Measurements from ENCODE around the gene XRCC2. TPM values are rescaled to one million over a fixed set of nuclear protein-coding genes. Genes with fewer than 3 reads are reported as not detected.
"Not testable (repeated sequence)": the region's sequence is repeated elsewhere in the genome, so short reads cannot be mapped to it uniquely, and the experiment has no call there.

Gene XRCC2
- 5.9 and 7.7 TPM in 2 replicates for total RNA-seq (2014; rRNA removed; shearing (Covaris generic); ENCODE audit: low replicate concordance)

DNA sequence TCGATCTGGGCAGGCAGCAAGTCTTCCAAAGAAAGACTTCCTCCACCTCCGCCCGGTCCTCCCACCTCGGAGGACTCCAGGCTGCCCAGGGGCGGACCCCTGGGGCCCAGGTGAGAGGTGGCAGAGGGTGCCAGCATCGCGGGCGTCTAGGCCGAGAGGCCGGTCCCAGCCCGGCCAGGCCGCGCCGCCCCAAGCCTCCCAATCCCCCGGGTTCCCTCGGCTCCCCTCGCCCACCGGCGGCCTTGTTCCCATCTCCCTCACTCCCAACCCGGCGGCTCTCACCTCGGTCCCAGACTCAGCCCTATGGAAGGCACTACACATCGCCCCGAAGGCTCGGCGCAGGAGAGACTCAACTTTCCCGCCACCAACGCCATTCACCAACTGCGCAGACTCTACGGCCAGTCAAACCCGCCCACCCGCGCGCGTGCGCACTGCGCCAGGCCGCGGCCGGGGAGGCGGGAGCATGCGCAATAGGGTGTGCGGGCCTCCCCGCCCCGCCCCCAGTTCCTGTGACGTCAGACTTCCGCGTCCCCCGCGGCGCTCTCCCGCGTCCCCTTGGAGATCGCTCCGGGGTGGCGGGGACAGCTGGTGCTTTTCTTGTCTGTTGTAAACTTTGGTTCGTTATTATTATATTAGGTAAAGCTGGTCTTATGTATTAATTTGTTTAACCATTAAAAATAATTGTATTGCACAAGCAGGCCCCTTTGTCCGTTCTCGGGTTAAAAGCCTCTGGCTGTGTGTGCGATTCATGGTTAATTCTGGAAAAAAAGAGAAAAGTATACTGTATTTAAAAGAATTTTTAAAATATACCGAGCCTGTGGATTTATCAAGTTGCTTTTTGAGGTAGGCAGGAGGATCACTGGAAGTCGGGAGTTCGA, at the start of gene XRCC2:
XRCC2 (minus strand) TSS at position 383 of the 878 bp plus-strand sequence; CDS start at position 321, 62 bp downstream.
- Histone ChIP-seq H3K79me2 (ENCODE audit: low read length) (peaks cover 47% of the 10 kb centered on the region), H3K4me1 (ENCODE audit: low read length) (peaks cover 17% of the 10 kb centered on the region), H3K4me2 (ENCODE audit: low read depth, low read length, poor library complexity, severe bottlenecking) (peak within 1 kb of the TSS; percentile 100), H4K20me1 (ENCODE audit: insufficient read depth, low read depth, low read length) (peaks cover 6% of the 10 kb centered on the region), H3K9me2 (replicated peaks; ENCODE audit: insufficient read depth, low read length) (no peaks in the 10 kb centered on the region), H3K27me3 (ENCODE audit: low read length) (no peaks in the 10 kb centered on the region), H2AFZ (ENCODE audit: low read length) (peak within 1 kb of the TSS; percentile 49; the same call in 1 of the 2 replicates), H3K9me3 (ENCODE audit: low read length) (no peaks in the 10 kb centered on the region), H3K9ac (ENCODE audit: low read length) (peak within 1 kb of the TSS; percentile 88), H3K27ac (ENCODE audit: low read length) (peak within 1 kb of the TSS; percentile 65), H3K4me3 (ENCODE audit: low read length) (peak within 1 kb of the TSS; percentile 96), H3K36me3 (ENCODE audit: insufficient read depth, low read length) (peaks cover 18% of the 10 kb centered on the region; the same call in 1 of the 2 replicates)
- peak; percentile 97 for DNase-seq

DNA sequence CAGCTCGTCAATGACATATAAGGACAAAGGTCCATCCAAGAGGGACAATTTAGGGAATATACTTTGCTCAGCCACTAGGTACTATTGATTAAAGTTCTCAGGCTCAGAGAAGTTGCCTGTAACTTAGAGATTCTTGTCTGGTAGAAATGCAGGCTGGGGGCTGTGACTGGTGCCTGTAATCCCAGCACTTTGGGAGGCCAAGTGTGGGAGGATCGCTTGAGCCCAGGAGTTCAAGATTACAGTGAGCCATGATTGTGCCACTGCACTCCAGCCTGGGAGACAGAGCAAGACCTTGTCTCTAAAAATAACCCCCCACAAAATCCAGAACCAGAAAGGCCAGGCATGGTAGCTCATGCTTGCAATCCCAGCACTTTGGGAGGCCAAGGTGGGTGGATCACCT, 47.4 kb upstream of the XRCC2 start:
- no peaks in the 10 kb centered on the region for H4K20me1 ChIP-seq (ENCODE audit: insufficient read depth, low read depth, low read length)
- H3K36me3 ChIP-seq (ENCODE audit: insufficient read depth, low read length), result no peaks in the 10 kb centered on the region
- H2AFZ ChIP-seq (ENCODE audit: low read length), result no peak overlapping the region
- H3K27ac ChIP-seq (ENCODE audit: low read length), result no peak overlapping the region
- no peaks in the 10 kb centered on the region for H3K27me3 ChIP-seq (ENCODE audit: low read length)
- H3K4me3 ChIP-seq (ENCODE audit: low read length), result no peak overlapping the region
- no peaks in the 10 kb centered on the region for H3K9me3 ChIP-seq (ENCODE audit: low read length)
- DNase-seq, result no peak
- H3K79me2 ChIP-seq (ENCODE audit: low read length), result no peaks in the 10 kb centered on the region
- no peaks in the 10 kb centered on the region for H3K4me1 ChIP-seq (ENCODE audit: low read length)
- no peak overlapping the region for H3K4me2 ChIP-seq (ENCODE audit: low read depth, low read length, poor library complexity, severe bottlenecking)
- no peaks in the 10 kb centered on the region for H3K9me2 ChIP-seq (replicated peaks; ENCODE audit: insufficient read depth, low read length)
- no peak overlapping the region for H3K9ac ChIP-seq (ENCODE audit: low read length)

DNA sequence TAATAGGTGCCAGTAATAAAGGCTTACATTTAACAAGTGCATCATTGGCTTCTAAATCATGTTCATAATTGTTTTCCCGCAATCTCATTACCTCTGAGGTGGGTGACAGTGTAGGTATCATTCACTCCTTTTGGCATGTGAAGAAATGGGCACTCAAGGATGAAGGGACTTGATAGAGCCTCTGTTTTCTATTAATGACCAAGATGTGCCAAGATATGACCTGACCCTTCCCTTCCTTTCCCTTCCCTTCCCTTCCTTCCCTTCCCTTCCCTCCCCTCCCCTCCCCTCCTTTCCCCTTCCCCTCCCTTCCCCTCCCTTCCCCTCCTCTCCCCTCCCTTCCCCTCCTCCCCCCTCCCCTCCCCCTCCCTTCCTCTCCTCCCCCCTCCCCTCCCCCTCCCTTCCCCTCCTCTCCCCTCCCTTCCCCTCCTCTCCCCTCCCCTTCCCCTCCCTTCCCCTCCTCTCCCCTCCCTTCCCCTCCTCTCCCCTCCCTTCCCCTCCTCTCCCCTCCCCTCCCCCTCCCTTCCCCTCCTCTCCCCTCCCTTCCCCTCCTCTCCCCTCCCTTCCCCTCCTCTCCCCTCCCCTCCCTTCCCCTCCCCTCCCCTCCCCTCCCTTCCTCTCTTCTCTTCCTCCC, 36.6 kb upstream of the XRCC2 start:
- H2AFZ ChIP-seq (ENCODE audit: low read length); DNase-seq; H3K9ac ChIP-seq (ENCODE audit: low read length): not testable (repeated sequence)

DNA sequence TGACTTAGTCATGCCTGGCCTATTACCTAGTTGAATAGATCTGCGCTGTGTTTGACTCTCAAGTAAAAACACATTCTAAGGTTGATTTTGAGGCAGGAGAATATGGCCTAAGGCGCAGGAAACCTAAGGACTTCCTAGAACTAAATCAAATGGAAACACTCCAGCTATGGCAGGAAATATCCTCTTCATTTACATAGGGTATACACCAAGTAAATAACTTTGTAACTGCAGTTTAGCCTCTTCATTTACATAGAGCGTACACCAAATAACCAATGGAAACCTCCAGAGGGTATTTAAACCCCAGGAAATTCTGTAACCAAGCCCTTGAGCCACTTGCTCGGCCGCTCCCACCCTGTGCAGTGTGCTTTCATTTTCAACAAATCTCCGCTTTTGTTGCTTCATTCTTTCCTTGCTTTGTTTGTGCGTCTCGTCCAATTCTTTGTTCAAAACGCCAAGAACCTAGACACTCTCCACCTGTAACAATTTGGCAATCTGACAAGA, 35.6 kb upstream of the XRCC2 start:
- Histone ChIP-seq H3K36me3 (ENCODE audit: insufficient read depth, low read length) (no peaks in the 10 kb centered on the region), H3K9me2 (replicated peaks; ENCODE audit: insufficient read depth, low read length) (no peaks in the 10 kb centered on the region), H3K79me2 (ENCODE audit: low read length) (no peaks in the 10 kb centered on the region), H2AFZ (ENCODE audit: low read length) (no peak overlapping the region), H4K20me1 (ENCODE audit: insufficient read depth, low read depth, low read length) (no peaks in the 10 kb centered on the region), H3K4me1 (ENCODE audit: low read length) (peaks cover 4% of the 10 kb centered on the region), H3K27me3 (ENCODE audit: low read length) (0 out of 2 replicates have a peak, but pooled peaks cover 2% of the 10 kb centered on the region), H3K9ac (ENCODE audit: low read length) (no peak overlapping the region), H3K27ac (ENCODE audit: low read length) (no peak overlapping the region), H3K4me2 (ENCODE audit: low read depth, low read length, poor library complexity, severe bottlenecking) (no peak overlapping the region), H3K4me3 (ENCODE audit: low read length) (no peak overlapping the region), H3K9me3 (ENCODE audit: low read length) (no peaks in the 10 kb centered on the region)
- DNase-seq, result no peak

More for the DNA sequence above, 36.6 kb upstream of the XRCC2 start:
- H3K9me2 ChIP-seq (replicated peaks; ENCODE audit: insufficient read depth, low read length); H3K27ac ChIP-seq (ENCODE audit: low read length); H3K4me2 ChIP-seq (ENCODE audit: low read depth, low read length, poor library complexity, severe bottlenecking); H3K9me3 ChIP-seq (ENCODE audit: low read length); H3K79me2 ChIP-seq (ENCODE audit: low read length); H3K27me3 ChIP-seq (ENCODE audit: low read length); H3K4me1 ChIP-seq (ENCODE audit: low read length); H3K4me3 ChIP-seq (ENCODE audit: low read length); H3K36me3 ChIP-seq (ENCODE audit: insufficient read depth, low read length); H4K20me1 ChIP-seq (ENCODE audit: insufficient read depth, low read depth, low read length): not testable (repeated sequence)

DNA sequence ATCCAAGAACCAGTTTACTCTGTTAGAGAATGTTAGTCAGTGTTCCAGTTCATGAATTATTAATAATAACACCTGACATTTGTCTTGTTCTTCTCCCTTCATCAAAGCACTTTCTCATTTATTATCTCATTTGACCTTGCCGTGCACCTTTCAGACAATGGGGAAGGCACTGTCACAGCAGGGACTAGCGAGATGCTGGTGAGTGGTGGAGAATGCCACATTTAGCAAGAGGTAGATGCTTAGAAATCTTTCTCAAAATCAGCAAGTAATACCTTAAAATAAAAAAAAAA, 34.2 kb upstream of the XRCC2 start:
- no peak overlapping the region for H3K9ac ChIP-seq (ENCODE audit: low read length)
- H2AFZ ChIP-seq (ENCODE audit: low read length), result no peak overlapping the region
- no peak overlapping the region for H3K4me2 ChIP-seq (ENCODE audit: low read depth, low read length, poor library complexity, severe bottlenecking)
- H3K36me3 ChIP-seq (ENCODE audit: insufficient read depth, low read length), result no peaks in the 10 kb centered on the region
- no peak overlapping the region for H3K4me3 ChIP-seq (ENCODE audit: low read length)
- peaks cover 6% of the 10 kb centered on the region for H3K4me1 ChIP-seq (ENCODE audit: low read length)
- no peak overlapping the region for H3K27ac ChIP-seq (ENCODE audit: low read length)
- H4K20me1 ChIP-seq (ENCODE audit: insufficient read depth, low read depth, low read length), result no peaks in the 10 kb centered on the region
- H3K9me3 ChIP-seq (ENCODE audit: low read length), result peaks cover 4% of the 10 kb centered on the region; the same call in 1 of the 2 replicates
- no peaks in the 10 kb centered on the region for H3K79me2 ChIP-seq (ENCODE audit: low read length)
- H3K27me3 ChIP-seq (ENCODE audit: low read length), result 0 out of 2 replicates have a peak, but pooled peaks cover 4% of the 10 kb centered on the region
- H3K9me2 ChIP-seq (replicated peaks; ENCODE audit: insufficient read depth, low read length), result no peaks in the 10 kb centered on the region
- no peak for DNase-seq

DNA sequence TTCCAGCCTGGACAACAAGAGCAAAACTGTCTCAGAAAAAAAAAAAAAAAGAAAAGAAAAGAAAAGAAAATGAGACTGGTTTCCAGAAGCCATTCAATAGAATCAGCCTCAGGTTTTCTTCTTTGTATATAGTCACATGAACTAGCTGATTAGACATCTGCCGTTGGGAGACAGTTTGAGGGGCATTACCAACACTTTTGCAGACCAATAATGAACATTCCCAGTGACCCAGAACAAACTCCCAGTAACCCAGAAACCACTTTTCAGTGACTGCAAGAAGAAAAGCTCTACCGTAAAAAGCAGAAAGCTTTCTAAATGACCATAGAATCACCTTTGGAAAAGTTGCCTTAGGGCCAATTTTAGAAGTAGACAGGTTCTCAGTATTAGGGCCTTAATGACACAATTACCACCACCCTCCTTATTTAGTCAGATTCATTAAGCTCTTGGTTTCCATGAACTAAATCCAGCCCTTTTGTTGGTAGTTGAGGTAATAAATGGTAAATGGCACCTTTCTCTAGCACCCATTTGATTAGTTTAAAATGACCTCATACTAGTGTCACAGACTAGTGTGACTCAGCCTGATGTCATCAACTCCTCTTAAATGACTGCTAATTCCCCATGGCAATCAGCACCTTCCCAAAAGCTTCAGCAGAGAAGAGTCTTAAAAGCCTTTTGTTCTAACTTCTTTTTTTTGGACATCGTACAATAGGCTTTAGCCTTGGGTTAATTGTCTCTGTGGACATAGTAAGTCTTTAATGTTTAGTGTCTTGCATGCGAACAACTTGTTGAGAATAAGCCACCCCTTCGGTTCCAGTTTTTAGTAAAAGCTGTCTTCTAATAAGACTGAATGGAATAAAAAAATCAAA, 33.6 kb upstream of the XRCC2 start:
- no peaks in the 10 kb centered on the region for H3K79me2 ChIP-seq (ENCODE audit: low read length)
- H2AFZ ChIP-seq (ENCODE audit: low read length), result no peak overlapping the region
- H3K4me3 ChIP-seq (ENCODE audit: low read length), result no peak overlapping the region
- no peak overlapping the region for H3K9ac ChIP-seq (ENCODE audit: low read length)
- peaks cover 6% of the 10 kb centered on the region for H3K4me1 ChIP-seq (ENCODE audit: low read length)
- H3K27ac ChIP-seq (ENCODE audit: low read length), result no peak overlapping the region
- H3K36me3 ChIP-seq (ENCODE audit: insufficient read depth, low read length), result no peaks in the 10 kb centered on the region
- DNase-seq, result no peak
- H3K4me2 ChIP-seq (ENCODE audit: low read depth, low read length, poor library complexity, severe bottlenecking), result no peak overlapping the region
- H4K20me1 ChIP-seq (ENCODE audit: insufficient read depth, low read depth, low read length), result no peaks in the 10 kb centered on the region
- H3K27me3 ChIP-seq (ENCODE audit: low read length), result 0 out of 2 replicates have a peak, but pooled peaks cover 4% of the 10 kb centered on the region
- H3K9me2 ChIP-seq (replicated peaks; ENCODE audit: insufficient read depth, low read length), result no peaks in the 10 kb centered on the region
- H3K9me3 ChIP-seq (ENCODE audit: low read length), result peaks cover 7% of the 10 kb centered on the region

DNA sequence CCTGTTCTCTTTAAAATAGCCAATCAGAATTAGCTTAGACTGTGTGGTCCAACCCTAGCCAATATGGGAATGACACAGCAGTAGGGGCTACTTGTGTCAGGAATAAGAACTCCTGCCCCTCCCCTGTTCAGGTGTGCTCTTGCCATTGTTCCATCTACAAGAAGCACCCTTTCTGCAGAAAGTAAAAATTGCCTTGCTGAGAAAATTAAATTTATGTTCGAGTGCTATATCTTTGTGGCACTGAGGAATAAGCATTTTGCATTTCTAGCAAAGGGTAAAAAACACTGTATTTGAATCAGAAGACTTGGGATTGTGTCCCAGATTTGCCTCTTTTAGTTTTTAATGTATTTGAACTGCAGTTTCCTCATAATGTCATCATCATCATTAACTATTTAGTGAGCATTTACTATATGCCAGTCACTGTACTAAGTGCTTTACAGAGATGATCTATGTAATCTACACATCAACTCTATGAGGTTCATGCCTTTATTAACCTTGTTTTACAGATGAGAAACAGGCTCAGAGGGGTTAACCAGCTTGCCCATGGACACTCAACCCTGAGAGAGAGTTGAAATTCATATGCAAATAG, 28.9 kb upstream of the XRCC2 start:
- Histone ChIP-seq H3K4me1 (ENCODE audit: low read length) (peaks cover 6% of the 10 kb centered on the region), H3K9me2 (replicated peaks; ENCODE audit: insufficient read depth, low read length) (no peaks in the 10 kb centered on the region), H4K20me1 (ENCODE audit: insufficient read depth, low read depth, low read length) (no peaks in the 10 kb centered on the region)

More for the DNA sequence above, 28.9 kb upstream of the XRCC2 start:
- Histone ChIP-seq H3K79me2 (ENCODE audit: low read length) (no peaks in the 10 kb centered on the region), H2AFZ (ENCODE audit: low read length) (no peak overlapping the region), H3K4me2 (ENCODE audit: low read depth, low read length, poor library complexity, severe bottlenecking) (no peak overlapping the region), H3K27me3 (ENCODE audit: low read length) (0 out of 2 replicates have a peak, but pooled peaks cover 4% of the 10 kb centered on the region), H3K9me3 (ENCODE audit: low read length) (peaks cover 10% of the 10 kb centered on the region), H3K4me3 (ENCODE audit: low read length) (no peak overlapping the region), H3K36me3 (ENCODE audit: insufficient read depth, low read length) (no peaks in the 10 kb centered on the region), H3K27ac (ENCODE audit: low read length) (no peak overlapping the region), H3K9ac (ENCODE audit: low read length) (no peak overlapping the region)
- no peak for DNase-seq

Data from Karpas-422 (cell line).